ENCODE measurements around the gene CA10.

Gene CA10

DNA sequence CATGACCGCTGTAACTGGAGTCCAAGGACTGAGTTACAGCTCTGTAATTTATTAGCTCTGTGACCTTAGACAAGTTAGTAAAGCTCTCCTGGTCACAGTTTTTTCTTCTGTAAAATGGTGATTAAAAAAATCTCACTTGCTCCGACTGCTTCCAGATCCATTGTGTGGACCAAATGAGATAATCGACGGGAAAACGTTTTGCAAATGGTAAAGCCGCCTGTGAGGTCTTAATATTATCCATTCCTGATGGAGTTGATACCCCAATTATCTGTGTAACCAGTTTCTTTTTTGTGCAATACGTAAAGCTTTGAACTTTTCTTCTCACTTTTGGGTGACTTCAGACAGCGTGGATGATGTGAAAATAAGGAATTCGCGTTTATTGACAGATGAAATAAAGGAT is 475.2 kb downstream of the CA10 start:
- H3K4me2 ChIP-seq (ENCODE audit: low read depth, low read length, poor library complexity, severe bottlenecking): no peak overlapping the region
- no peaks in the 10 kb centered on the region for H3K9me3 ChIP-seq (ENCODE audit: insufficient read depth, low read length)
- H3K79me2 ChIP-seq (ENCODE audit: insufficient read depth, low read length): no peaks in the 10 kb centered on the region
- no peak overlapping the region for H3K4me3 ChIP-seq (ENCODE audit: insufficient read depth, low read length, poor library complexity, severe bottlenecking)
- no peak for TF ChIP-seq EZH2phosphoT487 (conservative IDR thresholded peaks at IDR 0.05; ENCODE audit: low read length)
- TF ChIP-seq, protein P1, sequence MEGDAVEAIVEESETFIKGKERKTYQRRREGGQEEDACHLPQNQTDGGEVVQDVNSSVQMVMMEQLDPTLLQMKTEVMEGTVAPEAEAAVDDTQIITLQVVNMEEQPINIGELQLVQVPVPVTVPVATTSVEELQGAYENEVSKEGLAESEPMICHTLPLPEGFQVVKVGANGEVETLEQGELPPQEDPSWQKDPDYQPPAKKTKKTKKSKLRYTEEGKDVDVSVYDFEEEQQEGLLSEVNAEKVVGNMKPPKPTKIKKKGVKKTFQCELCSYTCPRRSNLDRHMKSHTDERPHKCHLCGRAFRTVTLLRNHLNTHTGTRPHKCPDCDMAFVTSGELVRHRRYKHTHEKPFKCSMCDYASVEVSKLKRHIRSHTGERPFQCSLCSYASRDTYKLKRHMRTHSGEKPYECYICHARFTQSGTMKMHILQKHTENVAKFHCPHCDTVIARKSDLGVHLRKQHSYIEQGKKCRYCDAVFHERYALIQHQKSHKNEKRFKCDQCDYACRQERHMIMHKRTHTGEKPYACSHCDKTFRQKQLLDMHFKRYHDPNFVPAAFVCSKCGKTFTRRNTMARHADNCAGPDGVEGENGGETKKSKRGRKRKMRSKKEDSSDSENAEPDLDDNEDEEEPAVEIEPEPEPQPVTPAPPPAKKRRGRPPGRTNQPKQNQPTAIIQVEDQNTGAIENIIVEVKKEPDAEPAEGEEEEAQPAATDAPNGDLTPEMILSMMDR (IDR thresholded peaks at IDR 0.05; ENCODE audit: insufficient read depth, low read length, poor library complexity, severe bottlenecking): no peak
- H3K9ac ChIP-seq (ENCODE audit: low read length): no peak overlapping the region
- no peaks in the 10 kb centered on the region for H3K36me3 ChIP-seq (ENCODE audit: low read length)
- H3F3A ChIP-seq (ENCODE audit: insufficient read depth): no peaks in the 10 kb centered on the region
- H3K27me3 ChIP-seq (ENCODE audit: low read length): no peaks in the 10 kb centered on the region
- no peak overlapping the region for H2AFZ ChIP-seq (ENCODE audit: low read depth, low read length, severe bottlenecking)
- H3K27ac ChIP-seq (ENCODE audit: low read depth, low read length): no peak overlapping the region
- H4K20me1 ChIP-seq (ENCODE audit: low read depth, low read length): no peaks in the 10 kb centered on the region
- H3K9me2 ChIP-seq (replicated peaks; ENCODE audit: insufficient read depth, low read length): no peaks in the 10 kb centered on the region

- Histone ChIP-seq H2AFZ (ENCODE audit: low read depth, low read length, severe bottlenecking) (no peak overlapping the region), H3K4me3 (ENCODE audit: insufficient read depth, low read length, poor library complexity, severe bottlenecking) (no peak overlapping the region), H3K9me3 (ENCODE audit: insufficient read depth, low read length) (no peaks in the 10 kb centered on the region), H3K4me2 (ENCODE audit: low read depth, low read length, poor library complexity, severe bottlenecking) (no peak overlapping the region), H4K20me1 (ENCODE audit: low read depth, low read length) (no peaks in the 10 kb centered on the region), H3K79me2 (ENCODE audit: insufficient read depth, low read length) (no peaks in the 10 kb centered on the region), H3K27me3 (ENCODE audit: low read length) (no peaks in the 10 kb centered on the region), H3K27ac (ENCODE audit: low read depth, low read length) (no peak overlapping the region), H3F3A (ENCODE audit: insufficient read depth) (no peaks in the 10 kb centered on the region), H3K9me2 (replicated peaks; ENCODE audit: insufficient read depth, low read length) (no peaks in the 10 kb centered on the region), H3K9ac (ENCODE audit: low read length) (no peak overlapping the region), H3K36me3 (ENCODE audit: low read length) (no peaks in the 10 kb centered on the region)
- TF ChIP-seq, protein P1 (IDR thresholded peaks at IDR 0.05; ENCODE audit: insufficient read depth, low read length, poor library complexity, severe bottlenecking): no peak
- no peak for TF ChIP-seq EZH2phosphoT487 (conservative IDR thresholded peaks at IDR 0.05; ENCODE audit: low read length)
Observed at GRCh38 chr17:51682115-51682514, 476.4 kb downstream of the CA10 start.

GRCh38 chr17:51677875-51678274 is 480.6 kb downstream of the CA10 start:
- no peaks in the 10 kb centered on the region for H3K27me3 ChIP-seq (ENCODE audit: low read length)
- H3K9me2 ChIP-seq (replicated peaks; ENCODE audit: insufficient read depth, low read length): no peaks in the 10 kb centered on the region
- no peaks in the 10 kb centered on the region for H3K79me2 ChIP-seq (ENCODE audit: insufficient read depth, low read length)
- no peak overlapping the region for H3K27ac ChIP-seq (ENCODE audit: low read depth, low read length)
- H4K20me1 ChIP-seq (ENCODE audit: low read depth, low read length): no peaks in the 10 kb centered on the region
- TF ChIP-seq, protein P1 (IDR thresholded peaks at IDR 0.05; ENCODE audit: insufficient read depth, low read length, poor library complexity, severe bottlenecking): no peak
- no peak for TF ChIP-seq EZH2phosphoT487 (conservative IDR thresholded peaks at IDR 0.05; ENCODE audit: low read length)
- no peaks in the 10 kb centered on the region for H3K36me3 ChIP-seq (ENCODE audit: low read length)
- no peak overlapping the region for H3K4me3 ChIP-seq (ENCODE audit: insufficient read depth, low read length, poor library complexity, severe bottlenecking)
- H3K4me2 ChIP-seq (ENCODE audit: low read depth, low read length, poor library complexity, severe bottlenecking): no peak overlapping the region
- no peak overlapping the region for H3K9ac ChIP-seq (ENCODE audit: low read length)
- H2AFZ ChIP-seq (ENCODE audit: low read depth, low read length, severe bottlenecking): no peak overlapping the region
- H3K9me3 ChIP-seq (ENCODE audit: insufficient read depth, low read length): no peaks in the 10 kb centered on the region
- H3F3A ChIP-seq (ENCODE audit: insufficient read depth): no peaks in the 10 kb centered on the region

All from SU-DHL-6 (cell line).